NCI-H2107 treated with DMSO at 0.1 percent for 48 hours (cell line): ENCODE measurements around the gene KRTAP6-1.

Experiments used
- DNase-seq: peaks from one replicate; lab custom pipeline; 2025; ENCODE audit not compliant: unreplicated experiment; lab: John Stamatoyannopoulos, UW

KRTAP6-1 gene

DNA sequence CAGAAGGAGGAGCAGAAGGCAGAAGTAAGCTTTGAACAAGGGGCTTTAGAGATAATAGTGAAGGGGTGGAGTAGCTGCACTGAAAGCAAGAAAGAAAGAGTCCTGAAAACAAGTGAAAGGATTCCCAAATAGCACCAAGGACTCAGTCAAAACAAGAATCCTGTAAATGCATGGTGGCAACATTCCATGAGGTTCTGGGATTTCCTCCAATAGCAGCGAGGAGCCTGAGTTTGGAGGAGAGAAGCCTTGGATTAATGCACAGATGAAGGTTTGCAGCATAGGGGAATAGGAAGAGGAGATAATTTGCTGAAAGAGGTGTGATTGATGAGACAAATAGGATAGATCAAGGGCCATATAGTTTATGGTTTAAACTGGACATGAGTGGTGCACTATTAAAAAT is 34.4 kb downstream of the KRTAP6-1 start:
- DNase-seq: no peak

DNA sequence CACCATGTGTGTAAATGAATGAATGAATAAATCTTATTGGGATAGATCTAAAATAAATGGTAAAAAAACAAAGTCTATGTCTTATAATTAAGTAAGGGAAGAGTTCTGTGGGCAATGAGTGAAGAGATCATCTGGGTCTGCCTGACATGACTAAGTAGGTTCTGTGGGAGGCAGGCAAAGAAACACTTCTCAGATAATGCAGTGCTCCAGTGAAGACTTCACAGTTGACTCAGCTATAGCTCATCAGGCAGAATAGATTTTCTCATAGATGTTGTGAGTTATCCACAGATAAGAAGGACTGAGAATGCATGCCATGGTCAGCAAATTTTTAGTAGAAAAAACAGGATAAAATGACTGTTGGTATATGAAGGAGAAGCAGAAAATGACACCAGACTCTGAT is 36.0 kb downstream of the KRTAP6-1 start:
- no peak for DNase-seq

DNA sequence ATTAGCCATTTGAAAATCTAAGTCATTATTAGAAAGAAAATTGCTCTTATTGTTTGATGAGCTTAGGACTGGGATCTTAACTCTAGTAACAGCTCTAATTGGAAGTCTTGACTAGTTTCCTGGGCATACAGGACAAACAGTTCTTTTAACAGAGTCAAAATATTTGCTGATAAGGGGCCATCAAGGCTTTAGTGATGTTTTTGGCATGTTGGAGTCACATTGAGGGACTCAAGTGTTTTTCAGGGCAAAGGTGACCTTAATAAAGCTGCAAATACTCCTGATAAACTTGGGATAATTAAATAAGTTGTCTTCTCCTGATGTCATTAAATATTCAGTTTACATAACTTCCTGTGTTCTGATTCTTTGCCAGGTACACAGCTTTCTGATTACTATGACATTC is 46.1 kb downstream of the KRTAP6-1 start:
- DNase-seq: no peak

DNA sequence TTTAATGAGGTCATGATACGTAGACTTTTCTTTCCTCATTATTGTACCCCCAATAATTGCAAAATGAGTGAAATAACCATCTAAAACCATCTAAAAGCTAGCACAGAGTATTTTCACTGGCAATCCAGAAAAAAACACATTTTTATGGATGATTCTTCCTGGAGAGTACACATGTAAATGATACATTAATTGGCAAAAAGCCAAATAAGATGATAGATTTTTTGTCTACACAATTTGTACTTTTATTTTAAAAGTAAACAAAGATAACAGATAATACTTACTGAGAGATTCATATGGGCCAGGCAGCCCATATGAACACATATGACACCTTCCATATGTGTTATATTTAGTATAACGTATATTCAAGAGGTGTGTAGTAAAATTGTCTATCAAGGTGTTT is 50.1 kb downstream of the KRTAP6-1 start:
- no peak for DNase-seq
